ENCODE data around the gene EFNA5. TPM values are rescaled to one million over a fixed set of nuclear protein-coding genes. Genes with fewer than 3 reads are reported as not detected.

EFNA5 gene
- total RNA-seq, 2 experiments from 2014 or later, result not detected

DNA sequence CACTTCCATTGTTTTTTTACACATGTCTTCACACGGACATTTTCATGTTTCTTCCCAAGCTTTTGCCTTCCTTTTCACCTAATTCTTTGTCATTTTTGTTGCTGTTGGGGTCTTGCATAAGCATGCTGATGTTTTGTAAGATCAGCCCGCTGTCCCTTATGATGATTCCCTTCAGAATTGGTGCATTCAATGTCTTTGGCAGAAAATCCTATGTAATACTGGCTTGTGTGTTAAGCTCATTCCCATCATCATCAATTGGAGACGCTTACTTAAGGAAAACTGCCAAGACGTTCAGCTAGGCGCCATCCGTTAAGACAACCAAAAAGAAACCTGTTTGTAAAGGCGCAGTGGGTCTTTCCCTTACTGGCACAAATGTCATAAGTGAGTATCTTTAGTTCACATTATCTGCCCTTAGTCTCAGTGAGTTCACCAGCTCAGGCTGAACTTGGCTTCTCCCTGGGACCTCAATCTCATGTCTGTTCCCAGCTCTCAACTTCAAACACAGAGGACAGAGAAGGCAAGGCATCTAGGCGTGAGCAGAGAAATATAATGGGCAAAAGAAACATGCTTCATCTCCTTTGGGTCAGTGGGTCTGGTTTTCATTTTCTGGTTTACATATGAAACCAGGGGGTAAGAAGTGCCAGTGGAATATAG is 97.9 kb downstream of the EFNA5 start:
- no peak for ATAC-seq (ENCODE audit: poor library complexity)
- Histone ChIP-seq H3K4me3 (ENCODE audit: low read length) (no peak overlapping the region), H3K27ac (ENCODE audit: low read depth in 1 of 2, low read length in 2 of 2) (no peak overlapping the region), H3K27me3 (ENCODE audit: control insufficient read depth in 1 of 2, insufficient read depth in 2 of 2, low read length in 2 of 2) (no peaks in the 10 kb centered on the region), H3K36me3 (ENCODE audit: insufficient read depth, low read length) (no peaks in the 10 kb centered on the region), H3K4me1 (ENCODE audit: insufficient read depth, low read length) (peaks cover 16% of the 10 kb centered on the region), H3K9me3 (ENCODE audit: control insufficient read depth in 1 of 2, insufficient read depth in 1 of 2, low read length in 2 of 2) (no peaks in the 10 kb centered on the region)
- H3K9me3 Mint-ChIP-seq, result no peaks in the 10 kb centered on the region
- intact Hi-C loops (cut with DNase I, micrococcal nuclease), result loop anchor here in 1 of 2 experiments (10.0 kb wide), 1 partner anchor 772 kb away; no protein-coding TSS in a partner anchor
- no peaks in the 10 kb centered on the region for H3K36me3 Mint-ChIP-seq (ENCODE audit: low read depth)
- H3K27me3 Mint-ChIP-seq, result peaks cover 24% of the 10 kb centered on the region
- DNase-seq, result no peak
- H3K4me1 Mint-ChIP-seq (ENCODE audit: low read depth), result peaks cover 16% of the 10 kb centered on the region
- peak overlapping the region; percentile 12 for H3K4me3 Mint-ChIP-seq
- no peak overlapping the region for H3K27ac Mint-ChIP-seq
- TF ChIP-seq, protein P1, sequence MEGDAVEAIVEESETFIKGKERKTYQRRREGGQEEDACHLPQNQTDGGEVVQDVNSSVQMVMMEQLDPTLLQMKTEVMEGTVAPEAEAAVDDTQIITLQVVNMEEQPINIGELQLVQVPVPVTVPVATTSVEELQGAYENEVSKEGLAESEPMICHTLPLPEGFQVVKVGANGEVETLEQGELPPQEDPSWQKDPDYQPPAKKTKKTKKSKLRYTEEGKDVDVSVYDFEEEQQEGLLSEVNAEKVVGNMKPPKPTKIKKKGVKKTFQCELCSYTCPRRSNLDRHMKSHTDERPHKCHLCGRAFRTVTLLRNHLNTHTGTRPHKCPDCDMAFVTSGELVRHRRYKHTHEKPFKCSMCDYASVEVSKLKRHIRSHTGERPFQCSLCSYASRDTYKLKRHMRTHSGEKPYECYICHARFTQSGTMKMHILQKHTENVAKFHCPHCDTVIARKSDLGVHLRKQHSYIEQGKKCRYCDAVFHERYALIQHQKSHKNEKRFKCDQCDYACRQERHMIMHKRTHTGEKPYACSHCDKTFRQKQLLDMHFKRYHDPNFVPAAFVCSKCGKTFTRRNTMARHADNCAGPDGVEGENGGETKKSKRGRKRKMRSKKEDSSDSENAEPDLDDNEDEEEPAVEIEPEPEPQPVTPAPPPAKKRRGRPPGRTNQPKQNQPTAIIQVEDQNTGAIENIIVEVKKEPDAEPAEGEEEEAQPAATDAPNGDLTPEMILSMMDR (IDR thresholded peaks at IDR 0.05), result no peak
- CTCF ChIA-PET, result interaction anchor here (0.7 to 1.9 kb wide), 3 partner anchors 10 to 21 kb away, joined by 3 to 8 read pairs (median 4); no protein-coding TSS in a partner anchor
- POLR2A ChIA-PET, result interaction anchor here (0.8 kb wide), 1 partner anchor 99 kb away, joined by 3 read pairs; no protein-coding TSS in a partner anchor

- no peaks in the 10 kb centered on the region for H3K9me3 Mint-ChIP-seq
- Histone ChIP-seq H3K27ac (ENCODE audit: low read depth in 1 of 2, low read length in 2 of 2) (no peak overlapping the region), H3K4me1 (ENCODE audit: insufficient read depth, low read length) (peaks cover 16% of the 10 kb centered on the region), H3K27me3 (ENCODE audit: control insufficient read depth in 1 of 2, insufficient read depth in 2 of 2, low read length in 2 of 2) (no peaks in the 10 kb centered on the region), H3K4me3 (ENCODE audit: low read length) (peak overlapping the region; percentile 63), H3K36me3 (ENCODE audit: insufficient read depth, low read length) (no peaks in the 10 kb centered on the region), H3K9me3 (ENCODE audit: control insufficient read depth in 1 of 2, insufficient read depth in 1 of 2, low read length in 2 of 2) (no peaks in the 10 kb centered on the region)
- peak; percentile 67 to 88 (median 81) for DNase-seq
- TF ChIP-seq, protein P1 (IDR thresholded peaks at IDR 0.05), result peak; percentile 98
- ATAC-seq (ENCODE audit: poor library complexity), result peak; percentile 89
- POLR2A ChIA-PET, result interaction anchor here (0.8 kb wide), 1 partner anchor 100 kb away, joined by 3 read pairs; no protein-coding TSS in a partner anchor
- no peaks in the 10 kb centered on the region for H3K36me3 Mint-ChIP-seq (ENCODE audit: low read depth)
- H3K4me1 Mint-ChIP-seq (ENCODE audit: low read depth), result peaks cover 16% of the 10 kb centered on the region
- no peak overlapping the region for H3K27ac Mint-ChIP-seq
- H3K27me3 Mint-ChIP-seq, result peaks cover 24% of the 10 kb centered on the region
- intact Hi-C loops (cut with DNase I, micrococcal nuclease), result loop anchor here in 1 of 2 experiments (10.0 kb wide), 1 partner anchor 773 kb away; no protein-coding TSS in a partner anchor
- CTCF ChIA-PET, result interaction anchor here (0.7 to 1.9 kb wide), 3 partner anchors 9 to 22 kb away, joined by 3 to 8 read pairs (median 4); no protein-coding TSS in a partner anchor
- peak overlapping the region; percentile 87 for H3K4me3 Mint-ChIP-seq
Measured at GRCh38 chr5:107571621-107572536, 98.9 kb downstream of the EFNA5 start.

DNA sequence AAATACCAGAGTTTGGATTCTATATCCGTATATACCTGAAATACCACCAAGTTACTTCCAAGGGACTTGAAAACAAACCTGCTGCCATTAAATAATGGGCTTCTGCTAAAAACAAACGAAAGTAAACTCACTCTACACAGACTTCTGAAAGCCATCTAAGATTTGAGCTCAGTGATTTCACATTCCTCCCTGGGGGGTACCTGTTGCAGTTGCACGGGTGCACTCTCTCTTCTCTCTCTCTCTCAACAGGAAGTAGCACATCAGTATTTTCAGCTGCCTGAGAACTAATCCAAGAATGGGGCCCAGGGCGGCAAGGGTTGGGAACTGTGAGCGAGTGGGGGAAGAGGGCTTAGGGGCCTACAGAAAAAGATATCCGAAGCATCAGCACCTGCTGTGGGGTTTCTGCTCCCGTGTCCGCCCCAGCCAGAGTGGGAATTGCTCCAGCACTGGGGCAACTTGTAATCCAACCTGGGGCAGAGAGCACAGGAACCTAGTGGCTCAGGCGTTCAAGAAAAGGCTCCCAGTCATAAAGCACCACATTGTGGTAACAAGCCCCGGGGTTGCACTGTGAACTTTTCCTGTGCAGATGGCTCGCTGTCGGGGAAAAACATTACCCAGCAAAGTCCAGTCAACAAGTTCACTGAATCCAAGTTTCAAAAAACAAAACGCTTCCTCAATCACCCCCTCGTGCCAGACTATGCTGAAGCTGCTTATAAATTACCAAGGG is 99.8 kb downstream of the EFNA5 start:
- ChIA-PET CTCF (interaction anchor here (1.9 kb wide), 1 partner anchor 8 kb away, joined by 8 read pairs; no protein-coding TSS in a partner anchor), POLR2A (no interaction called here)
- Mint-ChIP-seq H3K27ac (no peak overlapping the region), H3K9me3 (no peaks in the 10 kb centered on the region), H3K27me3 (peaks cover 24% of the 10 kb centered on the region), H3K4me1 (ENCODE audit: low read depth) (peaks cover 16% of the 10 kb centered on the region), H3K4me3 (peak overlapping the region; percentile 87), H3K36me3 (ENCODE audit: low read depth) (no peaks in the 10 kb centered on the region)
- no peaks in the 10 kb centered on the region for H3K36me3 ChIP-seq (ENCODE audit: insufficient read depth, low read length)
- H3K27ac ChIP-seq (ENCODE audit: low read depth in 1 of 2, low read length in 2 of 2), result no peak overlapping the region
- no peaks in the 10 kb centered on the region for H3K9me3 ChIP-seq (ENCODE audit: control insufficient read depth in 1 of 2, insufficient read depth in 1 of 2, low read length in 2 of 2)
- DNase-seq (peak in 5 of 14 experiments; percentile 5 to 42 (median 26)), ATAC-seq (ENCODE audit: poor library complexity) (no peak)
- intact Hi-C loops (cut with DNase I, micrococcal nuclease), result loop anchor here in 1 of 2 experiments (10.0 kb wide), 1 partner anchor 774 kb away; no protein-coding TSS in a partner anchor
- no peaks in the 10 kb centered on the region for H3K27me3 ChIP-seq (ENCODE audit: control insufficient read depth in 1 of 2, insufficient read depth in 2 of 2, low read length in 2 of 2)
- H3K4me3 ChIP-seq (ENCODE audit: low read length), result peak overlapping the region; percentile 63
- TF ChIP-seq, protein P1 (IDR thresholded peaks at IDR 0.05), result no peak
- peaks cover 16% of the 10 kb centered on the region for H3K4me1 ChIP-seq (ENCODE audit: insufficient read depth, low read length)

Measured in CD4-positive, alpha-beta T cell (primary cell).